IPS DF 19.7 (cell line): ENCODE results near the gene RNF144A.

Experiments
- DNase-seq: peaks from one replicate; pipeline ENCODE4 v3.0.0-alpha.2; 2013; ENCODE audit warnings: low read depth, low spot score

The RNF144A gene

GRCh38 chr2:7043690-7044089 is 126.5 kb downstream of the RNF144A start:
- no peak for DNase-seq

GRCh38 chr2:7044253-7045250 is 127.3 kb downstream of the RNF144A start:
- no peak for DNase-seq

- DNase-seq: no peak
Observed at GRCh38 chr2:7045601-7046590, 128.7 kb downstream of the RNF144A start.

GRCh38 chr2:7047661-7048060 is 130.4 kb downstream of the RNF144A start:
- no peak for DNase-seq

GRCh38 chr2:7048762-7049294 is 131.6 kb downstream of the RNF144A start:
- DNase-seq: no peak

GRCh38 chr2:7052404-7052803 is 135.2 kb downstream of the RNF144A start:
- no peak for DNase-seq

GRCh38 chr2:7053650-7054265 is 136.5 kb downstream of the RNF144A start:
- no peak for DNase-seq

- no peak for DNase-seq
Observed at GRCh38 chr2:7057865-7058400, 140.7 kb downstream of the RNF144A start.

GRCh38 chr2:7060156-7060555 is 142.9 kb downstream of the RNF144A start:
- no peak for DNase-seq

GRCh38 chr2:7060631-7061449 is 143.6 kb downstream of the RNF144A start:
- no peak for DNase-seq

- no peak for DNase-seq
Observed at GRCh38 chr2:7061450-7061789, 144.2 kb downstream of the RNF144A start.

GRCh38 chr2:7061921-7062320 is 144.7 kb downstream of the RNF144A start:
- DNase-seq: no peak

GRCh38 chr2:7063789-7064188 is 146.6 kb downstream of the RNF144A start:
- no peak for DNase-seq

GRCh38 chr2:7068457-7068856 is 151.2 kb downstream of the RNF144A start:
- DNase-seq: no peak

- DNase-seq: no peak
Observed at GRCh38 chr2:7070483-7070882, 153.3 kb downstream of the RNF144A start.

GRCh38 chr2:7071154-7071553 is 153.9 kb downstream of the RNF144A start:
- DNase-seq: no peak

- no peak for DNase-seq
Observed at GRCh38 chr2:7071916-7072556, 154.8 kb downstream of the RNF144A start.

GRCh38 chr2:7073901-7074300 is 156.7 kb downstream of the RNF144A start:
- no peak for DNase-seq

- DNase-seq: no peak
Observed at GRCh38 chr2:7075834-7076233, 158.6 kb downstream of the RNF144A start.
